Common myeloid progenitor, CD34-positive (primary cell): Measurements from ENCODE around the gene ADAT3.
A peak's percentile ranks its signal among the peaks of the same experiment; 100 is the strongest.

Source experiments
- CTCF ChIA-PET: fragments of 350-600 bp; sonication (Branson Sonifier 250); formaldehyde crosslinking; loops from one replicate; lab custom pipeline; 2021; ENCODE audit warnings: antibody characterized with exemption; lab: Charles Lee
- POLR2A ChIA-PET: fragments of 350-600 bp; sonication (Branson Sonifier 250); formaldehyde crosslinking; loops from one replicate; lab custom pipeline; 2021; ENCODE audit warnings: antibody characterized with exemption; lab: Charles Lee
- DNase-seq, 3 donors: peaks; one replicate each; pipeline versions ENCODE4 v3.0.0 to v3.0.0-alpha.2; 2013
- H3K27ac ChIP-seq, 2 experiments: 1 replicate in 1 of 2; 2 replicates in 1 of 2; pipeline ENCODE4 v1.7.0; 2013; ENCODE audit warnings: inconsistent platforms in 2 of 2, low read length in 2 of 2, mild to moderate bottlenecking in 2 of 2, low read depth in 1 of 2, moderate library complexity in 1 of 2; ENCODE audit not compliant: severe bottlenecking in 2 of 2, insufficient read depth in 1 of 2, poor library complexity in 1 of 2
- H3K27me3 ChIP-seq, 5 experiments: replicated peaks in 2 of 5; 1 replicate in 3 of 5; 2 replicates in 2 of 5; pipeline versions ENCODE4 v1.6.1 to v1.7.0; 2013; ENCODE audit warnings: low read length in 4 of 5, mild to moderate bottlenecking in 2 of 5, moderate library complexity in 2 of 5, inconsistent platforms in 1 of 5; ENCODE audit not compliant: insufficient read depth in 5 of 5, control insufficient read depth in 4 of 5
- H3K36me3 ChIP-seq, 4 experiments: 1 replicate in 2 of 4; 2 replicates in 2 of 4; pipeline versions ENCODE4 v1.6.1 to v1.7.0; 2013; ENCODE audit warnings: low read length in 3 of 4, control low read depth in 1 of 4, mild to moderate bottlenecking in 1 of 4; ENCODE audit not compliant: control insufficient read depth in 4 of 4, insufficient read depth in 4 of 4
- H3K4me1 ChIP-seq, 4 experiments: 1 replicate in 3 of 4; 2 replicates in 1 of 4; pipeline versions ENCODE4 v1.6.1 to v1.7.1; 2013; ENCODE audit warnings: low read length in 3 of 4, mild to moderate bottlenecking in 3 of 4, control low read depth in 1 of 4, inconsistent platforms in 1 of 4, moderate library complexity in 1 of 4; ENCODE audit not compliant: control insufficient read depth in 4 of 4, insufficient read depth in 4 of 4; ENCODE audit errors: control extremely low read depth in 1 of 4
- H3K4me3 ChIP-seq, 7 experiments: 1 replicate in 4 of 7; 2 replicates in 3 of 7; pipeline versions ENCODE4 v1.5.1 to v1.7.0; 2013; ENCODE audit warnings: mild to moderate bottlenecking in 7 of 7, low read length in 6 of 7, moderate library complexity in 6 of 7, inconsistent platforms in 2 of 7, low read depth in 2 of 7, control low read depth in 1 of 7; ENCODE audit not compliant: insufficient read depth in 4 of 7, control insufficient read depth in 1 of 7; ENCODE audit errors: extremely low read depth in 1 of 7
- H3K9me3 ChIP-seq, 5 experiments: 1 replicate in 4 of 5; 2 replicates in 1 of 5; pipeline versions ENCODE4 v1.6.1 to v1.7.1; 2013; ENCODE audit warnings: low read length in 4 of 5, mild to moderate bottlenecking in 2 of 5, inconsistent platforms in 1 of 5, low read depth in 1 of 5, moderate library complexity in 1 of 5; ENCODE audit not compliant: control insufficient read depth in 4 of 5, insufficient read depth in 2 of 5; ENCODE audit errors: control extremely low read depth in 1 of 5
- WGBS: methylation state at CpG from one replicate; pipeline ENCODE4 v1.1.5; 2013; ENCODE audit not compliant: insufficient coverage; 5-methylcytosine and 5-hydroxymethylcytosine counted together

The ADAT3 gene

DNA sequence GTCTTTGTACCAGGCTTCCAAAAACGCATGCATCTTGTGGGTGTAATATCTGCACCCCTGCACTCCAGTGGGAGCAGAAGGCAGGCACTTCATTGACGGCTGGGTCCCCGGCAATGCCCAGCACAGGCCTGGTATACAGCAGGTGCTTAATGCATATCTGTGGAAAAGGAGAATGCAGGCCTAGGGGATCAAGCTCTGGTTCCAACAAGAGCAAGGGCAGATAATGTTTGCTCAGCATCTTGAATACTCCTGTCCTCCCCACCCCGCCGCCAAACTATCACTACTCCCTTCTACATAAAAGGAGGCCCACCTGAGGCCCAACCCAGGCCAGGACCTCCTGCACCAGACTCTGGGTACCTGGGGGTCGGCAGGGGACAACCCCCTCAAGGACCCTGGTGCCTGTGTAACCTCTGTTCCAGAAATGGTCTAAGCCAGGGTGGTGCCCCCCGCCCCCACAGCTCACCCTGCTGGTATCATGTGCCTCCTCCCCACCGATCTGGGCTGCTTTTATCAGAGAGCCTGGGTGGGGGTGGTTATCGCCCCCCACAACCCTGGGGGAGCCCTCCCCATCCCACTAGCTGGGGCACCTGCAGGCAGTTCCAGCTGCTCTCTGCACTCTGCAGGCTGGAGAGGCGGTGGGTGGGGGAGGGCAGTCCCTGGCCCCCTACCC, 46.7 kb upstream of the ADAT3 start:
- Histone ChIP-seq H3K36me3 (no peaks in the 10 kb centered on the region), H3K27ac (peak overlapping the region; percentile 2 to 86), H3K9me3 (no peaks in the 10 kb centered on the region), H3K27me3 (no peaks in the 10 kb centered on the region), H3K4me1 (peaks cover 0 to 85% (median 81%) of the 10 kb centered on the region in 4 experiments), H3K4me3 (peak overlapping the region in 1 of 7 experiments; percentile 88)
- 48% methylated on average over 9 of the region's 10 CpGs for WGBS
- ChIA-PET POLR2A (interaction anchor here (1.3 kb wide), 1 partner anchor 47 kb away, joined by 3 read pairs; the partner anchor contains the start of genes ADAT3 and SCAMP4), CTCF (no interaction called here)
- no peak for DNase-seq

DNA sequence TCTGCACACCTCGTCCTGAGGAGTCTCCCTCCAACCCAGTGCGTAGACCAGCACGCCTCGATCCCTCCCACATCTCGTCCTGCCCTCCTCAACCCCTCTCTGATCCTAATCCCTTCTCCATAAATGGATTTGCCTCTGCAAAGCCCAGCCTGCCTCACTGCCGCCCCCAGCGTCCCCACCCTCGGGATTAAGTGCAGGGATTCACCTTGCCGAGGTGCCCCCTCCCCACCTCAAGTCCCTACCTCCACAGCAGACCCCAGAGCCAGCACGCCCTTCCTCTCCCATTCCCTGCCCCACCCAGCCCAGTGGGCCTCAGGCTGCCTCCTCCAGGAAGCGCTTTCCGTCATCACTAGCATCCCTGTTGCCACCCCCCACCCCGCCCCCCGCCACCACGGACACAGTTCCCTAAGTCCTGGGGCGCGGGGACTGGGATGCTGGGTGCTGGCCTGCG, 45.8 kb upstream of the ADAT3 start:
- Histone ChIP-seq H3K36me3 (no peaks in the 10 kb centered on the region), H3K4me3 (no peak overlapping the region), H3K4me1 (peaks cover 0 to 77% (median 73%) of the 10 kb centered on the region in 4 experiments), H3K9me3 (no peaks in the 10 kb centered on the region), H3K27ac (peak overlapping the region; percentile 54 to 81), H3K27me3 (no peaks in the 10 kb centered on the region)
- no peak for DNase-seq
- CTCF ChIA-PET = no interaction called here
- WGBS = 76% methylated on average over 13 of the region's 18 CpGs
- POLR2A ChIA-PET = no interaction called here

DNA sequence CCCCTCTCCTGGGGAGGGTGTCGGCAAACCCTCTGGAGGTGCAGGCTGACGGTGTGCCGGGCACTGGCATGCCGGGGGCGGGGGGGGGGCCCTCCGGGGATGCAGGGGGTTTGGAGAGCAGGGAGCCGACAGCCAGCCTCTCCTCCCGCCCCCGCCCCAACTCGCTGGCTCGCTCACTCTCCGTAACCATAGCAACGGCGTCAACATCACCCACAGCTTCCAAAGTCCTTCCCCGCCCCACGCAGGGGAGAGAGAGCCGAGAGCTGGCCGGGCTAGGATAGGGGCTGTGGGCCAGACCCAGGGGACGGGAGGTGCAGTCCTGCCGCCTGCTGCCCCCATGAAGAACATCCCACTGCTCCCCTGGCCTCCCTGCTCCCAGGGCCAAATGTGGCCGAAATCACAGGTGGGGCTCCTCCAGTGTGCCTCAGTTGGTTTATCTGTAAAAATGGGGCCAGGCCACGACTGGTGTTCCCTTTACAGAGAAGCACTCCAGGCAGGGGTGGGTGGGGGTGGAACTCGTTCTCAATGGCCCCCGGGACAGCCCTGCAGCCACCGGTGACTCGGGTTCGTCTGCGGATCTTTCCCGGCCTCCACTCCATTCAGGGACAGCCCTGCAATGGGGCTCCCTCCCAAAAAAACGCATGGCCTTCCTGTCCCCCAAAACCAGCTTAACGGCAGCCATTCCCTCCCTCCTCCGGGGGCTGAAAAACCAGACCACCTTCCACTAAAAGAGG, 45.0 kb upstream of the ADAT3 start:
- DNase-seq = peak; percentile 67 to 87 (median 84)
- WGBS = 56% methylated on average over 12 of the region's 32 CpGs
- H3K27me3 ChIP-seq = no peaks in the 10 kb centered on the region
- H3K27ac ChIP-seq = peak overlapping the region; percentile 54 to 81
- CTCF ChIA-PET = no interaction called here
- H3K4me1 ChIP-seq = peaks cover 0 to 76% (median 70%) of the 10 kb centered on the region in 4 experiments
- H3K9me3 ChIP-seq = no peaks in the 10 kb centered on the region
- peak overlapping the region in 2 of 7 experiments; percentile 77 to 87 for H3K4me3 ChIP-seq
- no peaks in the 10 kb centered on the region for H3K36me3 ChIP-seq
- POLR2A ChIA-PET = no interaction called here

DNA sequence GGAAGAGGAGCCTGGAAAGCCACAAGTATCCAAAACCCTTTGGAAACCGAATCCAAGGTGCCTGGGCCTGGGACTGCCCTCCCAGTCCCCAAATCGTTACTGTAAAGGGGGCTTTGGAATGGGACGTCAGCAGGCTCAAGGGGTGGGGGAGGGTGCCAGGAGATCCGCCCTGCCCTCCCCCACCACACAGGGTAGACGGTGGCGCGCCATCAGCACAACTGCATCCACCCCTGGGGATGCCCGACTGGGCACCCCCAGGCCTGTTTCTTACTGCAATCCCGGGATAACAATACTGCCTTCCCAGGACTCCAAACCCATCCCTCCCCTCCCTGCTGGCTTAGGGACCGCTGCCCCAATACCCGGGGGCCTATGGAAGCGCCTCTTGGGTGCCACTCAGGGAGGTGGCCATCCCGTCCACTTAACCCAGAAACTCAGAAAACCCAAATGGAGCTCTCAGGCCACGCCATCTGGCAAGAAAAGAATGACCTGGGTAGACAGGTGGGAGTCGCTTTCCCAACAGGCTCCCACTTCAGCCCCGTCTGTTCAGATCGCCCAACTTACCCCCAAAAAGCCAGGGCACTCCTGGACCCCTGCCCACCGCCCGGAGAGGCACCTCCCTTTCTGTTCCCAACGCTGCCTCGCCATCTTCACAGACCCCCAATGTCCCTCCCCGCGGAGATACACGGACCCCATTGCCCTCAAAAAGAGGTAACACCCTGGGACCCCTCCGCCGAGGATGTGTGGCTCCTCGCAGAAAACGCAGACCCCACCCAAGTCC, 44.2 kb upstream of the ADAT3 start:
- 77% methylated on average over 23 of the region's 28 CpGs for WGBS
- ChIA-PET CTCF (no interaction called here), POLR2A (no interaction called here)
- no peaks in the 10 kb centered on the region for H3K9me3 ChIP-seq
- no peak for DNase-seq
- H3K4me3 ChIP-seq = peak overlapping the region in 6 of 7 experiments; percentile 49 to 87 (median 80)
- no peaks in the 10 kb centered on the region for H3K36me3 ChIP-seq
- peak overlapping the region; percentile 33 to 81 for H3K27ac ChIP-seq
- no peaks in the 10 kb centered on the region for H3K27me3 ChIP-seq
- H3K4me1 ChIP-seq = peaks cover 0 to 74% (median 68%) of the 10 kb centered on the region in 4 experiments

DNA sequence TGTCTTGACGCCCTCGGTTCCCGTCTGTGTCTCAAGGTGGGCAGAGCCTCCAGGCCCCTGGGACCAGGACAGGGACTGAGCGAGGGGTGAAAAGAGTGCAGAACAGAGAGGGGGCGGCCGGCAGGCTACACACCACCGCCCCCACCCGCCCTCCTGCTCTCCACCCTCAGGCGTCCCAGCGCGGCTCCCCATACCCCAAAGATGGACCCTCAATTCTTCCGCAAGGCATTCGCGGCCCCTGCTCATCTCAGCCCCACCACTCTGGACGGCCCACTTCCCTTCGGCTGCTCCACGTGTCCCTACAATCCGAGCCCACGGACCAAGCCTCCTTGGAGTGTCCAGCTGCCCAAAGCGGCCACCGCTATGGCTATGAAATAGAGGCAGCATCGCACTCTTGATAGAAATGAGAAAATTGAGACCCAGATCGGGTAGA, 43.6 kb upstream of the ADAT3 start:
- CTCF ChIA-PET = no interaction called here
- 40% methylated on average over 19 of the region's 23 CpGs for WGBS
- DNase-seq = no peak
- H3K27me3 ChIP-seq = no peaks in the 10 kb centered on the region
- H3K36me3 ChIP-seq = no peaks in the 10 kb centered on the region
- peak overlapping the region; percentile 66 to 87 (median 77) for H3K4me3 ChIP-seq
- H3K9me3 ChIP-seq = no peaks in the 10 kb centered on the region
- POLR2A ChIA-PET = no interaction called here
- H3K4me1 ChIP-seq = peaks cover 0 to 67% (median 62%) of the 10 kb centered on the region in 4 experiments
- H3K27ac ChIP-seq = peak overlapping the region; percentile 33 to 81

DNA sequence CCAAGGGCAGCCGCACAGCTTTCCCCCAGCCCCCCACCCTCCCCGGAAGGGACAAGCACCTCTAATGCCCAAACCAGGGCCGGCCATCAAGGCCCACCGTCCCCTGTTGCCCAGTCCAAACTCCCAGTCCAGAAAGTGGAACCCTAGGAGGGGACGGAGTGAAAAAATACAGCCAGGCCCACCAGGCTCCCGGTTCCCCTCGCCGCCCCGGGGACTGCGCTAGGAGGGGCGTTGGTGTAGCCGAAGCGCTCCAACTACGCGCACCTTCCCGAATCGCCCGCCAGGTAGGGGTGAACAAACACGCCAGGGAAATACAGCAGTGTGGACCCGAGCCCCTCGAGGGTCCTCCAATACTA, 43.2 kb upstream of the ADAT3 start:
- peaks cover 0 to 64% (median 59%) of the 10 kb centered on the region in 4 experiments for H3K4me1 ChIP-seq

More for the DNA sequence above, 43.2 kb upstream of the ADAT3 start:
- Histone ChIP-seq H3K27ac (peak overlapping the region; percentile 25 to 81), H3K36me3 (no peaks in the 10 kb centered on the region), H3K9me3 (no peaks in the 10 kb centered on the region), H3K4me3 (peak overlapping the region; percentile 66 to 87 (median 77)), H3K27me3 (no peaks in the 10 kb centered on the region)
- ChIA-PET POLR2A (no interaction called here), CTCF (no interaction called here)
- DNase-seq = no peak
- 0% methylated on average over 18 of the region's 21 CpGs for WGBS
